ENCODE measurements around the gene SYF2. TPM values are rescaled to one million over a fixed set of nuclear protein-coding genes. Genes with fewer than 3 reads are reported as not detected.

The SYF2 gene
- polyA plus RNA-seq, 1 donor: 98.0 TPM

DNA sequence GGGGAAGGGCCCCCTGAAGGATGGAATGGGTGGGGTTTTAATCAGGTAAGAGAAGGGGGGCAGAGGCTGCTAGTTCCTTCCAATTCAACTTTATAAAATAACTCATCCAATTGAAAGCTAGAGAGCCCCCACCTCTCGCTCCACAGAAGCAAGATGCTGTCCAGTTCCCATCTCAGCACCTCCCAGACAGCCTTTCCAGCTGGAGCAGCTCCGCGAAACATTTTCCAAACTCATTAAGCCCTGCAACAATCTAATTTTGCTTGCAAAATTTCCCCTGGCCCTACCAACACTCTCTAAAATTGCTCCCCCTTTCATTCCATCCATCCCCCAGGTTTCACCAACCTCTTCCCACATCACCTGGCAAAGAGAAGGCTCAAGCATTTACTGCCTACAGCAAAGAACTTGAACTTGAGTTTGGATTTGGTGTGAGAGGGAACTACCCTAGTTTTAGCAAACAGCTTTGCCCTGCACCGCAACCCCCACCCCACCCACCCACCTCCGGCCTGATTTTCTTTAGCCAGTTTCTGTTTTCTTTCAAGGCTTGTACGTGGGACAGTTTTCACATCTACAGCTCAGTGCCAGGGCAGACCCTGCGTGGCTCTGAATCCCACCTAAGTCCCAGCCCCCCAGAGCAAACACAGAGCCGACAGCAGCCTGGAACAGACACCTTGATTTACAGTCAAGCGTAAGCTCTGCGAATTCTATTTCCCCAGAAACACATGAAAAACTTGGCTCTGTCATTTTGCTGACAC lies 46.7 kb downstream of the SYF2 start:
- DNase-seq: no peak

DNA sequence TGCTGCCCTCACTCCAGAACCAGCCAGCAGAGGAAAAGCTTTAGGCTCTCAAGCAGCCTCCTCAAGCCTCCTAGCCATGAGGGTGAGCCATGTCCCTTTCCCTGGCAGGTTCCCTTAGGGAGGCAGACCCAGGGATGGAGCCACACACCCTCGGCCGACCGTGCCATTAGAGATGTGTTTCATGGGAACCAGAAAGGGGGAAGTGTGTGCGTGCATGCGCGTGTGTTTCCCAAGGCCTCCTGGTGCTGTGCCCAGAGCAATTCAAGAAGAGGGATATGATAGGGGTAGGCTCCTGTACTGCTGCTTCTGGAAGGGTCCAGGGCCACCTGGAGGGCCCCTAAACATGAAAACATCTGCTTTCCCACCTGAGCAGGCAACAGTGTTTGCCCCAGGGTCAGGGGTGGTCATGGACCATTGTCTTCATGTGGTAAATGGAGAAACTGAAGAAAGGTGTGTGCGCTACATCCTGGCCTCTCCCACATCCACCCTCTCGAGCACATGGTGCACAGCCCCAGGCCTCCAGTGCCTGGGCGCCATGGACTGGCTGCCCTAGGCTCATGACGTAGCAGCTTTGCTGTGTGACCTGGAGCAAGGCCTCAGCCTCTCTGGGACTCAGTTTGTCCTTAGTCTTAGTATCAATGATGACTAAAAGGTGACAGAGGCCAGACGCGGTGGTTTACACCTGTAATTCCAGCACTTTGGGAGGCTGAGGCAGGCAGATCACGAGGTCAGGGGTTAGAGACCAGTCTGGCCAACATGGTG lies 48.1 kb downstream of the SYF2 start:
- DNase-seq: no peak

DNA sequence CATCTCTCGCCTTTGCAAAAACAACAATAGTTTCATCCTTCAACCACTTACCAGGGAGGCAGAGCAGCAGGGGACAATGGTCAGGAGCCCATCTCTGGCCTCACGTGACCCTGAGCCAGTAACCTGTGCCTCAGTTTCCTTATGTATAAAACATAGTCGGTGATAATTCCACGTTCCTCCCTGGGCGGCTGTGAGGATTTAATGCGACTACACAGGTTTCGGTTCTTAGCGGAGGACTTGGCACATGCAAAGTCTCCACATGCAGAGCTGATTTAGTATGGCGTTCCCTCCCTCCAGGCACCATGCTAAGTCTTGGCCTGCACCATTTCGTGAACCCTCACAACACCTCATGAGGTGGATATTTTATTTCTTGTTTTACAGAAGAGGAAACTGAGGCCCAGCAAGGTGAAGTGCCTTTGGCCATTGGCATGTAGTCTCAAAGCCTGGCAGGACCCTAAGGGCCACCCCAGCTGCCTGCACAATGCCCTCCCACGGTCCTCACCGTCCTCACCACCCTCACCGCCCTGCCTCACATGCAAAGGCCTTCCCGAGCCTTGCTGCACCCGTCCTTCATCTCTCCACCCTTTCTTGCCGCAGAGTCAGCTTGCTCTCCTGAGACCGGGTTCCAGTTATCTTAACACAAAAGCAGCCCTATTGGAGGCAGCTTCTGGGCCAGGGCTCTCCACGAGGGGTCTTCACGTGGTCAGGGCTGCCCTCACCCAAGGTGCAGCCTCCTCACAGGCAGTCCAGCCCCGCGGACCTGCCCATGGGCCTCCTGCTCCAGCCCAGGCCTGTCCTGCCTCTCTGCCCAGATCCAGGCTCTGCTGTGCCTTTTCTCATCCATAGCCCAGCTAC lies 48.9 kb downstream of the SYF2 start:
- DNase-seq: no peak

- no peak for DNase-seq
These were observed 49.7 kb downstream of the SYF2 start for GRCh38 chr1:25182629-25183028.

DNA sequence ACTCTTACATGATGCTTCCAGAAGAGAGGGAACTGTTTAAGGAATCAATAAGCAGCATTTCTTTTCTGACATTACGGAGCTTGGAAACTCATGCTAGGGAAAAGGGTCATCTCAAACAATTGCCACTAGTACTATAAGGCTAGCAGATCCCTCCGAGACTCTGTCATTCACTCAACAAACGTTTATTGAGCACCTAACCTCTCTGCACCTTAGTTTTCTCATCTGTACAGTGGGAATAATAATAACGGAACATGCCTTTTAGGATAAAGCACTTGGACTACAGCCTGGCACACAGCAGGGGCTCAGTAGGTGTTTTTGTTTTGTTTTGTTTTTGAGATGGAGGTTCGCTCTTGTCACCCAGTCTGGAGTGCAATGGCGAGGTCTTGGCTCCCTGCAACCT lies 51.3 kb downstream of the SYF2 start:
- DNase-seq: no peak

GRCh38 chr1:25178917-25179561 lies 53.3 kb downstream of the SYF2 start:
- DNase-seq: no peak

- DNase-seq: no peak
These were observed 57.3 kb downstream of the SYF2 start for GRCh38 chr1:25174730-25175612.

GRCh38 chr1:25174363-25174729 lies 58.0 kb downstream of the SYF2 start:
- DNase-seq: no peak

DNA sequence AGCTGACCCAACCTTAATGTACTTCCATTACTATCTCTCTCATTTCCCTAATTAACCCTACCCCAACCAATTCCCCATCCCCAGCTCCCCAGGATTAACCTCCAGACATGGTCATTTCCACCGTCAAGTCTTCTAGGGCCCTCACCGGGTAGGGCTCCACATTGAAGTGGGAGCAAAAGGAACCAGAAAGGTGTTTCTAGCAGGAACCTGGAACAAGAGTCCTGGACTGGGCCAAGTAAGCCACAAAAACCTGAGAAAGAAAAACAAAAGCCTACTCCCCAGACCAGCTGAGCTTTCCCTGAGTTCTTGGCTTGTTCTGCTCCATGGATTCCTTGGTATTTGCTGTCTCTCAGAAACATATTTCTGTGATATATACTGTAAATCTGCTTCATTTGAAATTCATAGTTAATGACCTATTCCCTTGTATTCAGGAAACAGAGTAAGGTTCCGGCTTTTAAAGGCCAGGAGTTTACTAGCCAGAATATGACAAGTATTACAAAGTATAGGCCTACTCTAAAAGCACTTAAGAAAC lies 58.4 kb downstream of the SYF2 start:
- DNase-seq: no peak

Other genes with a start within 250 kb of the SYF2 start
- 293 TPM for gene RSRP1, start 15.0 kb upstream of the SYF2 start, polyA plus RNA-seq (ENCODE audit: insufficient read length)
- 2.1 TPM for gene RHD, start 40.0 kb upstream of the SYF2 start, polyA plus RNA-seq (ENCODE audit: insufficient read length)
- 128 TPM for gene TMEM50A, start 105.8 kb upstream of the SYF2 start, polyA plus RNA-seq (ENCODE audit: insufficient read length)
- gene RHCE, start 188.3 kb upstream of the SYF2 start, polyA plus RNA-seq (ENCODE audit: insufficient read length): 0.83 TPM
- 31.6 TPM for gene MACO1, start 198.4 kb upstream of the SYF2 start, polyA plus RNA-seq (ENCODE audit: insufficient read length)